Neural cell (in vitro differentiated cells): ENCODE results near the gene PTPRU.

Experiments
- EP300 ChIP-seq: fragments of 450-650 bp; conservative IDR thresholded peaks from 2 replicates; pipeline ENCODE4 v1.6.1; 2014; ENCODE audit warnings: antibody characterized with exemption, mild to moderate bottlenecking, moderate library complexity; ENCODE audit not compliant: poor library complexity, severe bottlenecking
- EZH2 ChIP-seq: fragments of 200-600, 300-800 bp; shearing (Covaris generic), sonication (generic); IDR thresholded peaks from 2 replicates; pipeline ENCODE4 v1.6.1; 2014; ENCODE audit warnings: antibody characterized with exemption, low read length, borderline replicate concordance, mild to moderate bottlenecking; ENCODE audit not compliant: insufficient read depth, poor library complexity, severe bottlenecking
- MXI1 ChIP-seq: fragments of 450-650 bp; conservative IDR thresholded peaks from 2 replicates; pipeline ENCODE4 v1.6.1; 2014; ENCODE audit warnings: antibody characterized with exemption, mild to moderate bottlenecking; ENCODE audit not compliant: poor library complexity, severe bottlenecking
- POLR2AphosphoS5 ChIP-seq: IDR thresholded peaks from 2 replicates; pipeline ENCODE4 v1.6.1; 2012
- RAD21 ChIP-seq: fragments of 450-650 bp; conservative IDR thresholded peaks from 2 replicates; pipeline ENCODE4 v1.6.1; 2014; ENCODE audit warnings: antibody characterized with exemption, mild to moderate bottlenecking, moderate library complexity
- SMC3 ChIP-seq: fragments of 450-650 bp; conservative IDR thresholded peaks from 2 replicates; pipeline ENCODE4 v1.6.1; 2014; ENCODE audit warnings: antibody characterized with exemption, mild to moderate bottlenecking, moderate library complexity; ENCODE audit not compliant: poor library complexity
- TAF1 ChIP-seq: IDR thresholded peaks from 2 replicates; pipeline ENCODE4 v1.6.1; 2012; ENCODE audit warnings: low read depth
- TF ChIP-seq, protein P1 (sequence below): fragments of 450-650 bp; IDR thresholded peaks from 2 replicates; pipeline ENCODE4 v1.5.1; 2014; ENCODE audit warnings: antibody characterized with exemption, mild to moderate bottlenecking, moderate library complexity; ENCODE audit not compliant: poor library complexity, severe bottlenecking
- TF ChIP-seq, protein P2 (sequence below): IDR thresholded peaks from 2 replicates; pipeline ENCODE4 v1.6.1; 2012; ENCODE audit warnings: borderline replicate concordance

DNA sequence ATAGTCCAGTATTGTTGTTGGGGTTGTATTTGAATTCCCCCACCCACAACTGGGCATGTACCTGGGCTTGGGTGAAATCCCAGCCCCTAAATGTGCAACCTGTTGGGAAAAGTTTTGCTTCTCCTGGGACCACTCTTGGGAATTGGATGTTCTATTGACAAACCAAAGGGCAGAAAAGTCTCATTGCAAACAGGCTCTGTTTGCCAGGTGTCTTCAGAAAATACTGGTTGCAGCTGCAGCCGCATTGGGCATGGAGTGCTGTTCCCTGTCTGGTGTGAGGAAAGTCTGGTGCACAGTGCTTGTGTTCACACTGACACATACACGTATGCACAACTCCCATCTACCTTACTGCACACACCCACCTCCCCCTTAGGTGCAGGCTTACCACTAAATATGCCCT lies 12.1 kb downstream of the PTPRU start:
- TF ChIP-seq, protein P1, sequence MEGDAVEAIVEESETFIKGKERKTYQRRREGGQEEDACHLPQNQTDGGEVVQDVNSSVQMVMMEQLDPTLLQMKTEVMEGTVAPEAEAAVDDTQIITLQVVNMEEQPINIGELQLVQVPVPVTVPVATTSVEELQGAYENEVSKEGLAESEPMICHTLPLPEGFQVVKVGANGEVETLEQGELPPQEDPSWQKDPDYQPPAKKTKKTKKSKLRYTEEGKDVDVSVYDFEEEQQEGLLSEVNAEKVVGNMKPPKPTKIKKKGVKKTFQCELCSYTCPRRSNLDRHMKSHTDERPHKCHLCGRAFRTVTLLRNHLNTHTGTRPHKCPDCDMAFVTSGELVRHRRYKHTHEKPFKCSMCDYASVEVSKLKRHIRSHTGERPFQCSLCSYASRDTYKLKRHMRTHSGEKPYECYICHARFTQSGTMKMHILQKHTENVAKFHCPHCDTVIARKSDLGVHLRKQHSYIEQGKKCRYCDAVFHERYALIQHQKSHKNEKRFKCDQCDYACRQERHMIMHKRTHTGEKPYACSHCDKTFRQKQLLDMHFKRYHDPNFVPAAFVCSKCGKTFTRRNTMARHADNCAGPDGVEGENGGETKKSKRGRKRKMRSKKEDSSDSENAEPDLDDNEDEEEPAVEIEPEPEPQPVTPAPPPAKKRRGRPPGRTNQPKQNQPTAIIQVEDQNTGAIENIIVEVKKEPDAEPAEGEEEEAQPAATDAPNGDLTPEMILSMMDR, result no peak
- TF ChIP-seq SMC3 (no peak), RAD21 (no peak), POLR2AphosphoS5 (no peak), TAF1 (no peak), MXI1 (no peak), EZH2 (no peak), EP300 (no peak)
- TF ChIP-seq, protein P2, sequence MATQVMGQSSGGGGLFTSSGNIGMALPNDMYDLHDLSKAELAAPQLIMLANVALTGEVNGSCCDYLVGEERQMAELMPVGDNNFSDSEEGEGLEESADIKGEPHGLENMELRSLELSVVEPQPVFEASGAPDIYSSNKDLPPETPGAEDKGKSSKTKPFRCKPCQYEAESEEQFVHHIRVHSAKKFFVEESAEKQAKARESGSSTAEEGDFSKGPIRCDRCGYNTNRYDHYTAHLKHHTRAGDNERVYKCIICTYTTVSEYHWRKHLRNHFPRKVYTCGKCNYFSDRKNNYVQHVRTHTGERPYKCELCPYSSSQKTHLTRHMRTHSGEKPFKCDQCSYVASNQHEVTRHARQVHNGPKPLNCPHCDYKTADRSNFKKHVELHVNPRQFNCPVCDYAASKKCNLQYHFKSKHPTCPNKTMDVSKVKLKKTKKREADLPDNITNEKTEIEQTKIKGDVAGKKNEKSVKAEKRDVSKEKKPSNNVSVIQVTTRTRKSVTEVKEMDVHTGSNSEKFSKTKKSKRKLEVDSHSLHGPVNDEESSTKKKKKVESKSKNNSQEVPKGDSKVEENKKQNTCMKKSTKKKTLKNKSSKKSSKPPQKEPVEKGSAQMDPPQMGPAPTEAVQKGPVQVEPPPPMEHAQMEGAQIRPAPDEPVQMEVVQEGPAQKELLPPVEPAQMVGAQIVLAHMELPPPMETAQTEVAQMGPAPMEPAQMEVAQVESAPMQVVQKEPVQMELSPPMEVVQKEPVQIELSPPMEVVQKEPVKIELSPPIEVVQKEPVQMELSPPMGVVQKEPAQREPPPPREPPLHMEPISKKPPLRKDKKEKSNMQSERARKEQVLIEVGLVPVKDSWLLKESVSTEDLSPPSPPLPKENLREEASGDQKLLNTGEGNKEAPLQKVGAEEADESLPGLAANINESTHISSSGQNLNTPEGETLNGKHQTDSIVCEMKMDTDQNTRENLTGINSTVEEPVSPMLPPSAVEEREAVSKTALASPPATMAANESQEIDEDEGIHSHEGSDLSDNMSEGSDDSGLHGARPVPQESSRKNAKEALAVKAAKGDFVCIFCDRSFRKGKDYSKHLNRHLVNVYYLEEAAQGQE, result no peak
